Measurements from ENCODE around the gene AMFR.

DNA sequence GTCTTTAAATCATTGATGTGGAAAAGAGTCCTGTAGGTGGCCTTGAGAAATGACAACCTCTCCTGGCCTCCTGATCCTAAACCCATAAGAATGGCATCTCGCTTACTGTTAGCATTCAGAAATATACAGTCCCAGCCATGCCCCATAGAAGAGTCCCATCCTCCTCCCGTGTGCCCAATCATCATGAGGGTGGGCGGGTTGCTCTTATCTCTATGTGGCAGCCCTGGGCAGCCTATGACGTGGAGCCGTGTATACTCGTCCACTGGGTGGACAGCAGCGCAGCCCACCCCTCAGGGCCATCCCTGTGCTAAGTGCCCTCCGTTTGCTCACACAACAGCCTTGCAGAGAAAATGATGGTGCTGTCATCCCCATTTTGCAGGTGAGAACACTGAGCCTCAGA is 105.3 kb downstream of the AMFR start:
- no peak for TF ChIP-seq POLR2A (IDR thresholded peaks at IDR 0.05; ENCODE audit: low read depth, low read length)
- TF ChIP-seq, protein P1, sequence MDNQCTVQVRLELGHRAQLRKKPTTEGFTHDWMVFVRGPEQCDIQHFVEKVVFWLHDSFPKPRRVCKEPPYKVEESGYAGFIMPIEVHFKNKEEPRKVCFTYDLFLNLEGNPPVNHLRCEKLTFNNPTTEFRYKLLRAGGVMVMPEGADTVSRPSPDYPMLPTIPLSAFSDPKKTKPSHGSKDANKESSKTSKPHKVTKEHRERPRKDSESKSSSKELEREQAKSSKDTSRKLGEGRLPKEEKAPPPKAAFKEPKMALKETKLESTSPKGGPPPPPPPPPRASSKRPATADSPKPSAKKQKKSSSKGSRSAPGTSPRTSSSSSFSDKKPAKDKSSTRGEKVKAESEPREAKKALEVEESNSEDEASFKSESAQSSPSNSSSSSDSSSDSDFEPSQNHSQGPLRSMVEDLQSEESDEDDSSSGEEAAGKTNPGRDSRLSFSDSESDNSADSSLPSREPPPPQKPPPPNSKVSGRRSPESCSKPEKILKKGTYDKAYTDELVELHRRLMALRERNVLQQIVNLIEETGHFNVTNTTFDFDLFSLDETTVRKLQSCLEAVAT (IDR thresholded peaks at IDR 0.05): no peak
- no peak for TF ChIP-seq MTA3 (IDR thresholded peaks at IDR 0.05; ENCODE audit: borderline replicate concordance, low read length)
- TF ChIP-seq YY1 (IDR thresholded peaks at IDR 0.05; ENCODE audit: low read depth, low read length): no peak
- TF ChIP-seq, protein P2, sequence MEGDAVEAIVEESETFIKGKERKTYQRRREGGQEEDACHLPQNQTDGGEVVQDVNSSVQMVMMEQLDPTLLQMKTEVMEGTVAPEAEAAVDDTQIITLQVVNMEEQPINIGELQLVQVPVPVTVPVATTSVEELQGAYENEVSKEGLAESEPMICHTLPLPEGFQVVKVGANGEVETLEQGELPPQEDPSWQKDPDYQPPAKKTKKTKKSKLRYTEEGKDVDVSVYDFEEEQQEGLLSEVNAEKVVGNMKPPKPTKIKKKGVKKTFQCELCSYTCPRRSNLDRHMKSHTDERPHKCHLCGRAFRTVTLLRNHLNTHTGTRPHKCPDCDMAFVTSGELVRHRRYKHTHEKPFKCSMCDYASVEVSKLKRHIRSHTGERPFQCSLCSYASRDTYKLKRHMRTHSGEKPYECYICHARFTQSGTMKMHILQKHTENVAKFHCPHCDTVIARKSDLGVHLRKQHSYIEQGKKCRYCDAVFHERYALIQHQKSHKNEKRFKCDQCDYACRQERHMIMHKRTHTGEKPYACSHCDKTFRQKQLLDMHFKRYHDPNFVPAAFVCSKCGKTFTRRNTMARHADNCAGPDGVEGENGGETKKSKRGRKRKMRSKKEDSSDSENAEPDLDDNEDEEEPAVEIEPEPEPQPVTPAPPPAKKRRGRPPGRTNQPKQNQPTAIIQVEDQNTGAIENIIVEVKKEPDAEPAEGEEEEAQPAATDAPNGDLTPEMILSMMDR (IDR thresholded peaks at IDR 0.05 in 2 of 3, conservative IDR thresholded peaks at IDR 0.05 in 1 of 3; ENCODE audit: control insufficient read depth in 2 of 3, extremely low read depth in 1 of 3, insufficient read depth in 1 of 3, low read depth in 3 of 3, low read length in 3 of 3): no peak
- no peak for TF ChIP-seq EZH2 (IDR thresholded peaks at IDR 0.05; ENCODE audit: borderline replicate concordance, control insufficient read depth, low read depth, low read length)

Data from GM12878 (cell line).